ENCODE measurements around the gene CAPN13.

The CAPN13 gene

GRCh38 chr2:30695749-30696148 lies 111.5 kb downstream of the CAPN13 start:
- TF ChIP-seq CTCF (IDR thresholded peaks at IDR 0.05; ENCODE audit: insufficient read depth, low read depth, low read length, missing control alignments) = no peak

GRCh38 chr2:30694286-30695055 lies 112.8 kb downstream of the CAPN13 start:
- TF ChIP-seq CTCF (IDR thresholded peaks at IDR 0.05; ENCODE audit: insufficient read depth, low read depth, low read length, missing control alignments) = no peak
- H3K4me3 ChIP-seq (ENCODE audit: low read length) = no peak overlapping the region
- DNase-seq (ENCODE audit: low read depth) = no peak

More at GRCh38 chr2:30695749-30696148, 111.5 kb downstream of the CAPN13 start:
- DNase-seq (ENCODE audit: low read depth) = no peak
- H3K4me3 ChIP-seq (ENCODE audit: low read length) = no peak overlapping the region

DNA sequence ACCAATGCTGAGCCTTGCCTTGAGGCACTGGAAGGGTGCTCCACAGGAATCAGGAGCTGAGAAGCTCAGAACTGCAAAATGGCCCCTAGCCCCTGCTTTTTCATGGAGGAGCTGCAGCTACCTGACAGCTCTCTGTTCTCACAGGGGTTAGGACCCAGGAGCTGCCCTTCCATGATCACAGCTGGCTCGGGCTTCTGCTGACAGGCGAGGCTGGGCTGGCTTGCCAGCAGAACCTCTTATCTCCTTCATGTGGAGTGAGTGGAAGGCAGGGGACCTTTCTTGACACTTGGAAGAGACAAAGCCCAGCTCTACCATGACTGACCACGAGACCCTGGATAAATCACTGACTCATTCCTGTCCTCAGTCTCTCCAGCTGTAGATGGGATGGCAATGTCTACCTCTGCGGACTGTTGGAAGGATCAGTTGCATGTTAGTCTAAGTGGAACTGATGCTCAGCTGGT lies 113.4 kb downstream of the CAPN13 start:
- no peak for TF ChIP-seq CTCF (IDR thresholded peaks at IDR 0.05; ENCODE audit: insufficient read depth, low read depth, low read length, missing control alignments)

GRCh38 chr2:30692829-30693275 lies 114.4 kb downstream of the CAPN13 start:
- no peak for TF ChIP-seq CTCF (IDR thresholded peaks at IDR 0.05; ENCODE audit: insufficient read depth, low read depth, low read length, missing control alignments)
- no peak for DNase-seq (ENCODE audit: low read depth)

More for the DNA sequence above, 113.4 kb downstream of the CAPN13 start:
- H3K4me3 ChIP-seq (ENCODE audit: low read length) = no peak overlapping the region
- no peak for DNase-seq (ENCODE audit: low read depth)

GRCh38 chr2:30691948-30692828 lies 115.1 kb downstream of the CAPN13 start:
- TF ChIP-seq CTCF (IDR thresholded peaks at IDR 0.05; ENCODE audit: insufficient read depth, low read depth, low read length, missing control alignments) = no peak
- no peak for DNase-seq (ENCODE audit: low read depth)
- H3K4me3 ChIP-seq (ENCODE audit: low read length) = no peak overlapping the region

More at GRCh38 chr2:30692829-30693275, 114.4 kb downstream of the CAPN13 start:
- no peak overlapping the region for H3K4me3 ChIP-seq (ENCODE audit: low read length)

DNA sequence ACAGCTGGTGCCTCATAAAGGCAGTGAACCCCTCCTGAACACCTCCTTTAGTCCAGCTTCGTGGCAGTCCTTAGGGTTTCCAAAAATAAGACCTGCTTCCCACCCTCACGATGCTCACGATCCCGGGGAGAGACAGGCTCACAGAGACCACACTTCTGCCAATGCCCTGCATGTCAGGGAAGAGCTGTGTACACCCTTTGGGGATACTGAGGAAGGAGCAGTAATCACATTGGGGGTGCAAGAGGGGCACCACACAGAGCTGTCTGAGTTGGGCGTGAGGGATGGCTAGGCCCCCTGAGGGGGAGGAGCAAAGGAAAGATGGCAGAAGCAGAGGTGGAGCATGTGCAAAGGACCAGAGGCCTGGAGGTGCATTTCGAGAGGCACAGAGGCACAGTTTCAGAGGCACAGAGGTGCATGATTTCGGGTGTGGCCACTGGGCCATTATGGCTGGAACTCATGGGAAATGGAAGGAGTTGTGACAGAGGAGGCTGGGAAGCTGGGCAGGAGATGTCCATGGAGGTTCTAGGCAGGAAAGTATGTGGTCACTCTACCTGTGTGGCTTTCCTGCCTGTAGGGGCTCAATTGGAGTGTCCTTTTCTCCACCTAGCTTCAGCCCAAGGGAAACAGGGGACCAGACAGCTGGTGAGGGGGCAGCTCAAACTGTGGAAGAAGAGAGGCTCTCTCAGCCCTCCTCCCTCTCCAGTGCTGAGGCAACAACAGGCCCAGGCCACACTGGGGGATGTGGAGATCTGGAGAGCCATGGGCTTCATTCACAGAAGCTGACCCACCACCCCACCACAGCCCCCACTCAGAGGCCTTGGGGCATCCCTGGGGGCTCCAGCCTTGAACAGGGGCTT lies 115.9 kb downstream of the CAPN13 start:
- TF ChIP-seq CTCF (IDR thresholded peaks at IDR 0.05; ENCODE audit: insufficient read depth, low read depth, low read length, missing control alignments) = no peak
- no peak for DNase-seq (ENCODE audit: low read depth)
- no peak overlapping the region for H3K4me3 ChIP-seq (ENCODE audit: low read length)
